Thyroid gland (tissue), 4 donors: Measurements from ENCODE around the gene IFT122. TPM values are rescaled to one million over a fixed set of nuclear protein-coding genes. Genes with fewer than 3 reads are reported as not detected.

Experiments used
- DNase-seq, 2 donors: peaks; one replicate each; pipeline ENCODE4 v3.0.0-alpha.2; 2019
- H3K27ac ChIP-seq, 3 donors: fragments of 200-600 bp; sonication (generic); 1 replicate in 2 of 3; 2 replicates in 1 of 3; pipeline ENCODE4 v1.5.1; 2016 to 2019; ENCODE audit warnings: mild to moderate bottlenecking in 1 of 3, moderate library complexity in 1 of 3
- H3K27me3 ChIP-seq: fragments of 200-600 bp; sonication (generic); one replicate; pipeline ENCODE4 v1.5.1; 2019
- H3K36me3 ChIP-seq, 2 donors: fragments of 200-600 bp; sonication (generic); one replicate each; pipeline ENCODE4 v1.5.1; 2016 to 2019
- H3K4me1 ChIP-seq, 2 donors: fragments of 200-600 bp; sonication (generic); one replicate each; pipeline ENCODE4 v1.5.1; 2017 to 2019
- H3K4me3 ChIP-seq, 3 donors: fragments of 200-600 bp; sonication (generic); replicated peaks in 1 of 3; 1 replicate in 2 of 3; 2 replicates in 1 of 3; pipeline ENCODE4 v1.5.1; 2016; ENCODE audit warnings: mild to moderate bottlenecking in 1 of 3
- H3K9me3 ChIP-seq: fragments of 200-600 bp; sonication (generic); one replicate; pipeline ENCODE4 v1.5.1; 2017
- POLR2A ChIP-seq, 2 donors: fragments of 450-650 bp; IDR thresholded peaks; one replicate each; pipeline ENCODE4 v1.6.1; 2017; ENCODE audit warnings: antibody characterized with exemption in 2 of 2, mild to moderate bottlenecking in 2 of 2, moderate library complexity in 1 of 2
- WGBS, 2 donors: methylation state at CpG; one replicate each; pipeline ENCODE4 v1.1.5; 2017; 5-methylcytosine and 5-hydroxymethylcytosine counted together
- intact Hi-C: fragments of 100-400 bp; cut with DNase I; formaldehyde crosslinking; loops from one replicate; pipeline ENCODE4 v1.15.1; 2023
- total RNA-seq, 4 donors: library from RNA; depleted of rRNA; stranded (reverse); fragments of >200 nt; gene quantifications; one replicate each; pipeline ENCODE4 v1.2.3, GENCODE V29; 2016
- TF ChIP-seq, protein P1 (sequence below), 6 experiments: fragments of 200-600 bp in 3 of 6; fragments of 450-650 bp in 3 of 6; sonication (generic) in 3 of 6; IDR thresholded peaks; one replicate each; pipeline ENCODE4 v1.5.1; 2016 to 2019; ENCODE audit warnings: antibody characterized with exemption in 6 of 6, mild to moderate bottlenecking in 2 of 6, inconsistent platforms in 1 of 6, moderate library complexity in 1 of 6

IFT122 gene
- total RNA-seq, 4 donors from 2014 or later, result 40.7 to 67.9 (median 46.7) TPM

- WGBS, 2 donors, result 92 to 95% methylated on average over 12 to 15 of the region's 15 CpGs
- H3K36me3 ChIP-seq, result no peaks in the 10 kb centered on the region
These were observed 80.1 kb downstream of the IFT122 start for GRCh38 chr3:129519896-129520715.

DNA sequence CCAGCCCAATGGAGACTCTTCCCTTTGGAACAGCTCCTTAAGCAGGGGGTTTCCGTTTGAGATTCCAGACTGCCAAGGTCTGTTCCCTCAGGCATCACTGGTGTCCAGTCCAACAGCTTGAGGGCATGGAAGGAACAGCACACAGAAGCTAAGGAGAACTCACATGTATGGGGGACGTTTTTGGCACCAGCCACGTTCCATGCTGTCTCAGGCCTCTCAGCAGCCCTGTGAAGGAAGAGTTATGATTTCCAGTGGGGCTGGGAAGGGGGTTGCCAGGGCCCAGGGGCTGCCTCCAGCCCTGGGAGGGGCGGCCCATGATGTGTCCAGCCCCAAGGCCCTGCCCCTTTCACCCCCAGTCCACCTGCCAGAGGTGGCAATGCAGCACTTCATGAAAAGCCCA, 80.9 kb downstream of the IFT122 start:
- Histone ChIP-seq H3K9me3 (no peaks in the 10 kb centered on the region), H3K36me3 (no peaks in the 10 kb centered on the region), H3K4me3 (no peak overlapping the region), H3K27ac (no peak overlapping the region), H3K27me3 (no peaks in the 10 kb centered on the region), H3K4me1 (no peaks in the 10 kb centered on the region)
- no peak for DNase-seq
- TF ChIP-seq, protein P1, sequence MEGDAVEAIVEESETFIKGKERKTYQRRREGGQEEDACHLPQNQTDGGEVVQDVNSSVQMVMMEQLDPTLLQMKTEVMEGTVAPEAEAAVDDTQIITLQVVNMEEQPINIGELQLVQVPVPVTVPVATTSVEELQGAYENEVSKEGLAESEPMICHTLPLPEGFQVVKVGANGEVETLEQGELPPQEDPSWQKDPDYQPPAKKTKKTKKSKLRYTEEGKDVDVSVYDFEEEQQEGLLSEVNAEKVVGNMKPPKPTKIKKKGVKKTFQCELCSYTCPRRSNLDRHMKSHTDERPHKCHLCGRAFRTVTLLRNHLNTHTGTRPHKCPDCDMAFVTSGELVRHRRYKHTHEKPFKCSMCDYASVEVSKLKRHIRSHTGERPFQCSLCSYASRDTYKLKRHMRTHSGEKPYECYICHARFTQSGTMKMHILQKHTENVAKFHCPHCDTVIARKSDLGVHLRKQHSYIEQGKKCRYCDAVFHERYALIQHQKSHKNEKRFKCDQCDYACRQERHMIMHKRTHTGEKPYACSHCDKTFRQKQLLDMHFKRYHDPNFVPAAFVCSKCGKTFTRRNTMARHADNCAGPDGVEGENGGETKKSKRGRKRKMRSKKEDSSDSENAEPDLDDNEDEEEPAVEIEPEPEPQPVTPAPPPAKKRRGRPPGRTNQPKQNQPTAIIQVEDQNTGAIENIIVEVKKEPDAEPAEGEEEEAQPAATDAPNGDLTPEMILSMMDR (IDR thresholded peaks at IDR 0.05), result no peak
- TF ChIP-seq POLR2A (IDR thresholded peaks at IDR 0.05), result no peak
- intact Hi-C loops, result no loop called here
- WGBS, 2 donors, result 77 to 92% methylated on average over 4 of the region's 4 CpGs

More at GRCh38 chr3:129519896-129520715, 80.1 kb downstream of the IFT122 start:
- no peak for TF ChIP-seq POLR2A (IDR thresholded peaks at IDR 0.05)
- TF ChIP-seq, protein P1 (IDR thresholded peaks at IDR 0.05), result no peak
- no peak for DNase-seq
- Histone ChIP-seq H3K9me3 (no peaks in the 10 kb centered on the region), H3K27me3 (no peaks in the 10 kb centered on the region), H3K27ac (no peak overlapping the region), H3K4me3 (no peak overlapping the region), H3K4me1 (no peaks in the 10 kb centered on the region)
- intact Hi-C loops, result no loop called here

DNA sequence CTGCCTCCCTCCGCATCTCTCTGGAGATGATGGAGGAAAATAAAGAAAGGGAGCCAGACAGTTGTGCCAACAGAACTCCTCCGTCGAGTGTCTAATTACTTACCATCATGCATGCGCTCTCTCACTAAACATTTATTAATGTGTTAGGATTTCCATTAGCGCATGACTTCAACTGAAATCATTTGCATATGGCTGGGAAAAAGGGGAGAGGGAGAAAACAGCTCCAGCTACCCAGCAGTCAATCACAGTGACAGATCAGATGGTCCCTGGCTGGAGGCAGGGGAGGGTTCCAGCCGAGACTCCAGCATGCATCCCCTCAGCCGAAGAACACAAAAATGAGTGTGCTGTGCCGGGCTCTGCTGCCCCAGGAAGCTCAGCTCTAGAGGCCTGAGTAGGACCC, 81.6 kb downstream of the IFT122 start:
- Histone ChIP-seq H3K27ac (no peak overlapping the region), H3K36me3 (no peaks in the 10 kb centered on the region), H3K4me3 (no peak overlapping the region), H3K4me1 (no peaks in the 10 kb centered on the region), H3K9me3 (no peaks in the 10 kb centered on the region), H3K27me3 (no peaks in the 10 kb centered on the region)
- intact Hi-C loops, result no loop called here
- 76 to 85% methylated on average over 7 to 8 of the region's 8 CpGs for WGBS, 2 donors
- no peak for DNase-seq
- TF ChIP-seq, protein P1 (IDR thresholded peaks at IDR 0.05), result no peak
- no peak for TF ChIP-seq POLR2A (IDR thresholded peaks at IDR 0.05)

DNA sequence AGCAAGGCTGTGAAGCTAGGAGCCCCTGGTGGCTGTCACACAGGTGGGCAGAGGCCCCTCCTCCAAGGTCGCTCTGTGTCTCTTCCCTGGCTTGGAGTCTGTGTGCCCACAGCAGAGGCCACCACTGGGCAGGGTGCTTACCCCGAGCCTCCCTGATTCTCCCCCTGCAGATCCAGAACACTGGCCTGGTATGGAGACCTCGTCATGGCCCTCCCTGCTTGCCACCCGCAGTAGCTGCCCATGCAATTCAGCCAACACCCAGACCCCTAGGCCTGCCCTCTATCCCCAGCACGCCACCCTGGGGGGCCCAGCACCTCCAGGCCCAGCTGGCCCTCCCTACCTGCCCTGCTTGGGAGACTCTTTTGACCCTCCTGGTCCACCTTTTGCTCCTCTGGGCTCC, 82.9 kb downstream of the IFT122 start:
- no peaks in the 10 kb centered on the region for H3K4me1 ChIP-seq
- 85 to 100% methylated on average over 2 to 5 of the region's 5 CpGs for WGBS, 2 donors
- no peaks in the 10 kb centered on the region for H3K9me3 ChIP-seq
- no peaks in the 10 kb centered on the region for H3K36me3 ChIP-seq
- no peak for TF ChIP-seq POLR2A (IDR thresholded peaks at IDR 0.05)
- TF ChIP-seq, protein P1 (IDR thresholded peaks at IDR 0.05), result no peak
- no peak overlapping the region for H3K27ac ChIP-seq
- H3K27me3 ChIP-seq, result no peaks in the 10 kb centered on the region
- no peak overlapping the region for H3K4me3 ChIP-seq
- intact Hi-C loops, result no loop called here
- no peak for DNase-seq

DNA sequence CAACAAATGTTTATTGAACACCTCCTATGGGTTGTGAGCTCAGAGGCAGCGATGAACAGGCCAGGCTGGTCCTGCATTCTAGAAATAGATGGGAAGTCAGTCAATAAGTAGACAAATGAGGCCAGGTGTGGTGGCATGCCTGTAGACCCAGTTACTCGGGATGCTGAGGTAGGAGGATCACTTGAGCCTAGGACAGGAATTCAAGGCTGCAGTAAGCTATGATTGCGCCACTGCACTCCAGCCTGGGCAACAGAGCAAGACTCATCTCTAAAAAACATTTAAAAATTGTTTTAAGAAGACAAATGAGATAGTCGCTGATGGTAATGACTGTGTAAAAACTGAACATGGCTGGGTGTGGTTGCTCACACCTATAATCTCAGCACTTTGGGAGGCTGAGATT, 84.1 kb downstream of the IFT122 start:
- intact Hi-C loops, result no loop called here
- WGBS, 2 donors, result 83 to 89% methylated on average over 4 of the region's 4 CpGs
- Histone ChIP-seq H3K4me1 (no peaks in the 10 kb centered on the region), H3K27me3 (no peaks in the 10 kb centered on the region), H3K9me3 (no peaks in the 10 kb centered on the region), H3K27ac (no peak overlapping the region), H3K36me3 (no peaks in the 10 kb centered on the region), H3K4me3 (no peak overlapping the region)
- TF ChIP-seq POLR2A (IDR thresholded peaks at IDR 0.05), result no peak
- TF ChIP-seq, protein P1 (IDR thresholded peaks at IDR 0.05), result no peak
- no peak for DNase-seq
